Coronary artery (tissue), 2 donors: Measurements from ENCODE around the gene NT5C2.
"Not testable (repeated sequence)": the region's sequence is repeated elsewhere in the genome, so short reads cannot be mapped to it uniquely, and the experiment has no call there.

Experiments used
- DNase-seq: peaks from one replicate; pipeline ENCODE4 v3.0.0-alpha.2; 2017; ENCODE audit warnings: low spot score
- H3K27ac ChIP-seq, 2 donors: fragments of 200-600 bp; sonication (generic); one replicate each; pipeline ENCODE4 v1.5.1; 2016 to 2019
- H3K4me3 ChIP-seq: fragments of 200-600 bp; sonication (generic); 2 replicates; pipeline ENCODE4 v1.5.1; 2016; ENCODE audit warnings: mild to moderate bottlenecking, moderate library complexity
- TF ChIP-seq, protein P1 (sequence below): fragments of 200-600 bp; sonication (generic); IDR thresholded peaks from one replicate; pipeline ENCODE4 v1.5.1; 2019; ENCODE audit warnings: antibody characterized with exemption

Gene NT5C2

DNA sequence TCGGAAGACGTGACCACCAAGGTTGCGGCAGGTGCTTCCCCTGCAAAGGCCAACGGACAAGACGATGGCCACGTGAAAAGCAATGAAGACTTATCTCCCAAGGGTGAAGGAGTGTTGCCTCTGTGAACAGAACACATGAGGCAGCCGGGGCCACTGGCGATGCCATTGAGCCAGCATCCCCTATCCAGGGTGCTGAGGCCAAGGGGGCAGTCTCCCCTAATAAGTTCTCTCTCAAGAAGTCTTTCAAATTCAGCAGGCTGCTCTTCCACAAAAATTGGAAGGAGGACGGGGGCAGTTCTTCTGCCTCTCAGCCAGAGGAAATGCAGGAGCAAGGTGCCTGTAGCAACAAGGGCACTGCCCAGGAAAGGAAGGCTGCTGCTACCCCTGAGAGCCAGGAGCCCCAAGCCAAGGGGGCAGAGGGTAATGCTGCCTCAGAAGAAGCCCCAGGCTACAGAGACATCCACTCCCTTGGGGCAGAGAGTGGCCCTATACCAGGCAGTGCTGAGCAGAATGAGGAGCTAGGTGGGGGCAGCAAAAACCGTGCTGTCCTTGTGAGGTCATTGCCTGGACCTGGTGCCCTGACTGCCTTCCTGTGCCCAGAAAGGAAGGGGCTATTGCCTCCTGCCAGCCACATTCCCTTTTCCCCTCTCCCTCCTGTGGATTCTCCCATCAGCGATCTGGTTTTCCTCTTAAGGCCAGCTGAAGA is 17.3 kb downstream of the NT5C2 start:
- Histone ChIP-seq H3K4me3 (no peak overlapping the region), H3K27ac (no peak overlapping the region)
- no peak for DNase-seq
- TF ChIP-seq, protein P1, sequence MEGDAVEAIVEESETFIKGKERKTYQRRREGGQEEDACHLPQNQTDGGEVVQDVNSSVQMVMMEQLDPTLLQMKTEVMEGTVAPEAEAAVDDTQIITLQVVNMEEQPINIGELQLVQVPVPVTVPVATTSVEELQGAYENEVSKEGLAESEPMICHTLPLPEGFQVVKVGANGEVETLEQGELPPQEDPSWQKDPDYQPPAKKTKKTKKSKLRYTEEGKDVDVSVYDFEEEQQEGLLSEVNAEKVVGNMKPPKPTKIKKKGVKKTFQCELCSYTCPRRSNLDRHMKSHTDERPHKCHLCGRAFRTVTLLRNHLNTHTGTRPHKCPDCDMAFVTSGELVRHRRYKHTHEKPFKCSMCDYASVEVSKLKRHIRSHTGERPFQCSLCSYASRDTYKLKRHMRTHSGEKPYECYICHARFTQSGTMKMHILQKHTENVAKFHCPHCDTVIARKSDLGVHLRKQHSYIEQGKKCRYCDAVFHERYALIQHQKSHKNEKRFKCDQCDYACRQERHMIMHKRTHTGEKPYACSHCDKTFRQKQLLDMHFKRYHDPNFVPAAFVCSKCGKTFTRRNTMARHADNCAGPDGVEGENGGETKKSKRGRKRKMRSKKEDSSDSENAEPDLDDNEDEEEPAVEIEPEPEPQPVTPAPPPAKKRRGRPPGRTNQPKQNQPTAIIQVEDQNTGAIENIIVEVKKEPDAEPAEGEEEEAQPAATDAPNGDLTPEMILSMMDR: no peak

DNA sequence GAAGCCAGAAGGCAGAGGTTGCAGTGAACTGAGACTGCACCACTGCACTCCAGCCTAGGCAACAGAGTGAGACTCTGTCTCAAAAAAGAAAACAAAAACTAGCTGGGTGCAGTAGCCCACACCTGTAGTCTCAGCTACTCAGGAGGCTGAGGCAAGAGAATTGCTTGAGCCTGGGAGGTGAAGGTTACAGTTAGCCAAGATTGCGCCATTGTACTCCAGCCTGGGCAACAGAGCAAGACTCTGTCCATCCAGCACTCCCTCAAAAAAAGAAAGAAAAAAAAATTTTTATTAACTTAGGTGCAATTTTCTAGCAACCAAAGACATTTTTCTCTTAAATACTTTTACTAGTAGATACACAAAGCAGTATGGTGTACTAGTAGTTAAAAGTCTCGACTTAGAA is 18.7 kb downstream of the NT5C2 start:
- H3K27ac ChIP-seq, H3K4me3 ChIP-seq, DNase-seq: not testable (repeated sequence)

DNA sequence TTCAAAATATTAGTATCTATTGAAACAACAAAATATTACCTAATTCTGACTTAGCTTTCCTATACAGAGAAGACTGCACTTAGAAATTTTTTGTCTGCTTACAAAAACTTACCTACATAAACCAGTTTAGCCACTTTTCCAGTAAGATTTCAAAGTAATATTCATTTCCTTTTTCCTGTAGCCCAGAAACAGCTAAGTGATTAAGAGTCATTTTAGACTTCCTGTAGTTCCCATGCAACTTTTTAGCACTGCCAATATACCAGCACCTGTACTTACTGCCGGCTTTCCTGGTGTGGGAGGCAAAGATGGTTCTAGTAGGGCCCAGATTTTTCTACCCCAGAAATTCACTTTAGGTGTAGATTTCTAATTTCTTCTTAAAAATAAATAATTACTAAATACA is 21.8 kb downstream of the NT5C2 start:
- TF ChIP-seq, protein P1: no peak

DNA sequence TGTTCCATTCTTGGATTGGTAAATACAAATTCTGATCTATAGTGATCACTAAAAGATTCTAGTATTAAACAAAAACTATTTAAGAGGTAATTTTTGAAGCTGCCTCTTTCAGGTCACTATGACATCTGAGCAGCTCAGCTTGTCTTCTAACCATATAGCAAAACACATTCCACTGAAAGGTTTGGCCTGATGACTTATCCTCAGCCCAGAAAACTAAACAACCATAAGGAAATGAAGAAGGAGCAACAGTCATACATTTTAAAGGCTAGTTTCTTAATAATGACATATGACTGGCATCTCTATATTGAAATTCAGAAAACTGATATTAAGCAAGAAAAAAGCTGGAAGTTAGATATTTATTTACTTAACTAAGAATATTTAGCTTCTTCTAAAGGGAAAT is 24.6 kb downstream of the NT5C2 start:
- H3K4me3 ChIP-seq: no peak overlapping the region
- TF ChIP-seq, protein P1: no peak
- no peak for DNase-seq
- no peak overlapping the region for H3K27ac ChIP-seq

More for the DNA sequence above, 21.8 kb downstream of the NT5C2 start:
- H3K4me3 ChIP-seq: no peak overlapping the region
- no peak for DNase-seq
- no peak overlapping the region for H3K27ac ChIP-seq

DNA sequence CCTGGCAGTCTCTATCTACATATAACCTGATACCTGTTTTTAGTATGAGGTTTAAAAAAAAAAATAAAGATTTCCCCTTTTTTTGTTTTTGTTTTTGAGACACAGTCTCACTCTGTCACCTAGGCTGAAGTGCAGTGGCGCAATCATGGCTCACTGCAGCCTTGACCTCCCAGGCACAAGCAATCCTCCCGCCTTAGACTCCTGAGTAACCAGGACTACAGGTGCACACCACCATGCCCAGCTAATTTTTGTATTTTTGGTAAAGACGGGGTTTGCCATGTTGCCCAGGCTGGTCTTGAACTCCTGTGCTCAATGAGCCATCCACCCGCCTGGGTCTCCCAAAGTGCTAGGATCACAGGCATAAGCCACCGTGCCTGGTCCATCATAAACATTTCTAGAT is 25.5 kb downstream of the NT5C2 start:
- not testable (repeated sequence) for H3K27ac ChIP-seq, H3K4me3 ChIP-seq, DNase-seq

DNA sequence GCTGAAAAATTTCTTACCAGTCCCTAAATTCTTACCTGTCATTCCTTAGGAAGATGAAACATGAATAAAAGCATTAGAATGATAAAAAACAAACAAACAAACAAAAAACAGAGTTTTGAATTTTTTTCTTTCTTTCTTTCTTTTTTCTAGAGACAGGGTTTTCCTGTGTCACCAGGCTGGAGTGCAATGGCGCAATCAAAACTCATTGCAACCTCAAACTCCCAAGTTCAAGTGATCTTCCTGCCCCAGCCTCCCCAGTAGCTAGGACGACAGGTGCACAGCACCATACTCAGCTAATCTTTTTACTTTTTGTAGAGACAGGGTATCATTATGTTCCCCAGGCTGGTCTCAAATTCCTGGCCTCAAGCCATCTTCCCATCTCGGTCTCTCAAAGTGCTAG is 26.5 kb downstream of the NT5C2 start:
- no peak for DNase-seq
- Histone ChIP-seq H3K27ac (no peak overlapping the region), H3K4me3 (no peak overlapping the region)
- TF ChIP-seq, protein P1: no peak

DNA sequence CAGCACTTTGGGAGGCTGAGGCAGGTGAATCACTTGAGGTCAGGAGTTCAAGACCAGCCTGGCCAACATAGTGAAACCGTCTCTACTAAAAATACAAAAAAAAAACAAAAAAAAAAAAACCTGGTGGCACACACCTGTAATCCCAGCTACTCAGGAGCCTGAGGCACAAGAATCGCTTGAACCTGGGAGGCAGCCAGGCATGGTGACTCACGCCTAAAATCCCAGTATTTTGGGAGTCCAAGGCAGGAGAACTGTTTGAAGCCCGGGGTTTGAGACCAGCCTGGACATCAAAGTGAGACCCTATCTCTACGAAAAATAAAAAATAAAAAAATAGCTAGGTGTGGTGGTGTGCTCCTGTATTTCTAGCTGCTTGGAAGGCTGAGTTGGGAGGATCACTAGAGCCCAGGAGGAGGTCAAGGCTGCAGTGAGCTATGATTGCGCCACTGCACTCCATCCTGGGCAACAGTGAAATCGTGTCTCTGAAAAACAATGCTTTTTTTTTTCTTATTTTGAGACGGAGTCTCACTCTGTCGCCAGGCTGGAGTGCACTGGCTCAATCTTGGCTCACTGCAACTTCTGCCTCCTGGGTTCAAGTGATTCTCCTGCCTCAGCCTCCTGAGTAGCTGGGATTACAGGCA is 29.2 kb downstream of the NT5C2 start:
- H3K27ac ChIP-seq, H3K4me3 ChIP-seq, DNase-seq: not testable (repeated sequence)

DNA sequence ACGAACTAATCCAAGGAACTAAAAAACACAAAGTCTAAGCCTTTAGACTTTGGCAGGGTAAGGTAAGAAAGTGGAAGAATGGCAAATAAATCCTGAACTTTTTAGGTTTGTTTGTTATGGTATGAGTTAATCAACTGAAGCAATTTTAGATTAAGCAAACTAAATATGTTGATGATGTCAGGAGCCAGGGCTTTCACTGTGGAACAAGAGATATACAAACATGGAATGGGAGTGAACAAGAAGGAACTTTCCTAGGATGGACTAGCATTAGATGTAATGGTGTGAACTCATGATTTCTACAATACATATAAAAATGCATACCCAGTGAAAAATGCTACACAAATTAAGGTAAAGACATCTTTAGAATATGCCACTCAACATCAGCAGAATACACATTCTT is 35.8 kb downstream of the NT5C2 start:
- H3K27ac ChIP-seq: no peak overlapping the region
- H3K4me3 ChIP-seq: no peak overlapping the region
- TF ChIP-seq, protein P1: no peak
- DNase-seq: no peak
